GM21528 (cell line): ENCODE measurements around the gene HTR2C.
"Not testable (repeated sequence)": the region's sequence is repeated elsewhere in the genome, so short reads cannot be mapped to it uniquely, and the experiment has no call there.

Source experiments
- ATAC-seq: cut with Tn5 transposase; IDR thresholded peaks from one replicate; pipeline ENCODE4 v1.9.1; 2021; ENCODE audit warnings: mild to moderate bottlenecking, moderate library complexity; ENCODE audit not compliant: unreplicated experiment, low FRiP score

The HTR2C gene

GRCh38 chrX:114937090-114937489, 353.2 kb downstream of the HTR2C start:
- ATAC-seq: not testable (repeated sequence)

DNA sequence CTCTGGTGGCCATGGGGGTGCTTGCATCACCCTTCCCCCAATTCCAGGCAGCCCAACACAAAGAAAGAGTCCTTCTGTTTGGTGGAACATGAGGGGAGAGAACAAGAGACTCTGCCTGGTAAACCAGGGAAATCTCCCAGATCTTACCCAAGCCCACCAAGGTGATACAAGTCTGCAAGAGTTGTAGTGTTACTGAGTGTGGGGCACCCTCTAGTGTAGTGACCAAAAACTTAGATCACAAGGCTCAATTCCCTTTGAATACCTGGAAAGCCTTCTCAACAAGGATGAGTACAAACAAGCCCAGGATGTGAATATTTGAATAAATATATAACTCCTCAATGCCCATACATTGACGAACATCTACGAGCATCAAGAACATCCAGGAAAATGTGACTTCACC, 368.8 kb downstream of the HTR2C start:
- ATAC-seq: no peak
